Measurements from ENCODE around the gene SYNE3. TPM values are rescaled to one million over a fixed set of nuclear protein-coding genes. Genes with fewer than 3 reads are reported as not detected.
A peak's percentile ranks its signal among the peaks of the same experiment; 100 is the strongest.

Gene SYNE3
- total RNA-seq, 1 donor from 2014 or later = 105 TPM

DNA sequence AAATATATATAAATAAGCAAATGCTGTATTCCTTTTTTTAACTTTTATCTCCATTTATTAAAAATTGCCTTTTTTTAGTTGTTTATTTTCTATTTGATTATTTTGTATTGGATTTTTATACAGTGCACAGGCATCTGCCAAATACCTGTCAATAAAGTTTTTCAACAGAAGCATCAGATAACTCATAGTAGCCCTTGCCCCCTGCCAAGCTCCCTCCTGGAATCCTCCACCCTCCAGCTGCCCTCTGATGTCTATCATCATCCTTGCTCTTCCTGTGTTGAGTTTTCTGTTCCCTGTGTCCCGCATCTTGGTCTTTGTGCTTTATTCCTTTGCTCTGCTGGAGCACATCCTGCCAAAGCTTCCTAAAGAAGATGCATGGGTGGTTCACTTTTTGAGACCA, 35.0 kb upstream of the SYNE3 start:
- Mint-ChIP-seq H3K4me1 (ENCODE audit: unreplicated experiment) (peaks cover 23% of the 10 kb centered on the region), H3K36me3 (ENCODE audit: unreplicated experiment) (peaks cover 15% of the 10 kb centered on the region), H3K27ac (ENCODE audit: unreplicated experiment) (no peak overlapping the region), H3K9me3 (ENCODE audit: unreplicated experiment) (no peaks in the 10 kb centered on the region), H3K27me3 (ENCODE audit: unreplicated experiment) (no peaks in the 10 kb centered on the region), H3K4me3 (ENCODE audit: unreplicated experiment) (no peak overlapping the region)
- no peak for DNase-seq (ENCODE audit: extremely low spot score, unreplicated experiment)
- TF ChIP-seq, protein P1, sequence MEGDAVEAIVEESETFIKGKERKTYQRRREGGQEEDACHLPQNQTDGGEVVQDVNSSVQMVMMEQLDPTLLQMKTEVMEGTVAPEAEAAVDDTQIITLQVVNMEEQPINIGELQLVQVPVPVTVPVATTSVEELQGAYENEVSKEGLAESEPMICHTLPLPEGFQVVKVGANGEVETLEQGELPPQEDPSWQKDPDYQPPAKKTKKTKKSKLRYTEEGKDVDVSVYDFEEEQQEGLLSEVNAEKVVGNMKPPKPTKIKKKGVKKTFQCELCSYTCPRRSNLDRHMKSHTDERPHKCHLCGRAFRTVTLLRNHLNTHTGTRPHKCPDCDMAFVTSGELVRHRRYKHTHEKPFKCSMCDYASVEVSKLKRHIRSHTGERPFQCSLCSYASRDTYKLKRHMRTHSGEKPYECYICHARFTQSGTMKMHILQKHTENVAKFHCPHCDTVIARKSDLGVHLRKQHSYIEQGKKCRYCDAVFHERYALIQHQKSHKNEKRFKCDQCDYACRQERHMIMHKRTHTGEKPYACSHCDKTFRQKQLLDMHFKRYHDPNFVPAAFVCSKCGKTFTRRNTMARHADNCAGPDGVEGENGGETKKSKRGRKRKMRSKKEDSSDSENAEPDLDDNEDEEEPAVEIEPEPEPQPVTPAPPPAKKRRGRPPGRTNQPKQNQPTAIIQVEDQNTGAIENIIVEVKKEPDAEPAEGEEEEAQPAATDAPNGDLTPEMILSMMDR (IDR thresholded peaks at IDR 0.05) = no peak

DNA sequence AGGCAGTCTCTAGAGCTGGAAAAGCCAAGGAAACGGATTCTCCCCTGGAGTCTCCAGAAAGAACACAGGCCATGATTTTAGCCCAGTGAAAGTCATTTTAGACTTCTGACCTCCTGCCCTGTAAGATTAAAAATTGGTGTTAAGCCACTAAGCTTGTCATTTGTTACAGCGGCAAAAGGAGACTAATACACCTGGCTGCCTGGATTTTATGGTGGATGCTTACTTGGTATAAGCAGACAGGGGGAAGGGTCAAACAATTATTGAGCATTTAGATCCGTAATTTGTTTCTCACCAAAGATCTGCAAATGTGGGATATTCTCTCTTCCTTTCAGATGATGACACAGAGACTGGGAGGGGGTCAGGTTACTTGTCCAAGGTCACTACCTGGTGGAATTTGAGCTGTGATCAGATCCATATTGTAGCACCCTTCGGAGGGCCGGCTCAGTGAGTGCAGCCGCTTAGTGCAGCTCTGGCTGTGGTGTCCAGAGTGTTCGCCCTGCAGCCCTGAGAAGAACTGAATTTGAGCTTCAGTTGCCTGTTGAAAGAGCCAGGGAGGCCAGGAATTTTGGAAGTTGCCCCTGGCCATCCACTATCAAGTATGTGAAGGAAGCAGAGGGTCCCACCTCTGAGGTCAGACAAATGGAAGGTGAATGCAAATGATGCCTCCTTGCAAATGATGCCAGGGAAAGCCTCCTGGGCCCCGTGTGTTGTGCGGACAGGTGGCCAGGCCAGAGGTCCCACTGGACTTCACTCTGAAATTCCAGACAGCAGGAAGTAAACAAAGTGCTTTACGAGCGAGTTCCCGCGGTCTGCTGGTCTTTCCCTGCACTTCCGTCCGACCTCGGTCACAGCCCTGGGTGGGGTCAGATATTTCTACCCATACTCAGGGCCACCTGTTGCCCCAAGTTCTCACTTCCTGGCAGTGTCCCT, 33.5 kb upstream of the SYNE3 start:
- peaks cover 23% of the 10 kb centered on the region for H3K36me3 Mint-ChIP-seq (ENCODE audit: unreplicated experiment)
- no peaks in the 10 kb centered on the region for H3K9me3 Mint-ChIP-seq (ENCODE audit: unreplicated experiment)
- DNase-seq (ENCODE audit: extremely low spot score, unreplicated experiment) = no peak
- H3K4me3 Mint-ChIP-seq (ENCODE audit: unreplicated experiment) = no peak overlapping the region
- no peaks in the 10 kb centered on the region for H3K27me3 Mint-ChIP-seq (ENCODE audit: unreplicated experiment)
- TF ChIP-seq, protein P1 (IDR thresholded peaks at IDR 0.05) = no peak
- H3K4me1 Mint-ChIP-seq (ENCODE audit: unreplicated experiment) = peaks cover 38% of the 10 kb centered on the region
- no peak overlapping the region for H3K27ac Mint-ChIP-seq (ENCODE audit: unreplicated experiment)

DNA sequence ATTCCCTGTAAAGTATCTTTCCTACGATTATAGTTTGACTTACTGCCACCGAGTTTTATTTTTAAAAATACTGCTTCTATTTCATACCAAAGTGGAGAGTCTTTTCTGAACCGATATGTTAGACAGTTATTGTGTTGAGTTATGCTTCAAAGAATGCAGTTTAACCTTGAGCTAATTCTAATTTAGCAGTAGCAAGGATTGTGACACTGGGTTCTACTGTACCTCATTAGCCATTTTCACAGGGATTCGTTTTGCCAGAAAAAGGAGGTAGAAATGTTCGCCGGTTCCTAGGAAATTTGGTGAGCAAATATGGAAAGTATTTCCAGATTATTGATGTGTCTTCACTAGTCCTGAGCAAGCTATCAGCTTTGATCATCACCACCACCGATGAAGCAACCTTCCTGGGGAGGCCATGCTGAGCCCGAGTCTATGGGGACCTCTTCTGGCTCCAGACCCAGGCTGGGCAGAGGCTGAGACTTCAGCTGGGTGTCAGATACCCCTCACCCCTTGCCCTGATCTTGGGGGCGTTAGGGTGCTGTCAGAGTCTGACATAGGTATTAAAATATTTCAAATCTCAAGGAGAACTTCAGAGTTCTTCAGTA, 32.0 kb upstream of the SYNE3 start:
- Mint-ChIP-seq H3K27me3 (ENCODE audit: unreplicated experiment) (no peaks in the 10 kb centered on the region), H3K9me3 (ENCODE audit: unreplicated experiment) (no peaks in the 10 kb centered on the region), H3K36me3 (ENCODE audit: unreplicated experiment) (peaks cover 33% of the 10 kb centered on the region), H3K4me1 (ENCODE audit: unreplicated experiment) (peaks cover 45% of the 10 kb centered on the region), H3K4me3 (ENCODE audit: unreplicated experiment) (no peak overlapping the region), H3K27ac (ENCODE audit: unreplicated experiment) (peak overlapping the region; percentile 81)
- TF ChIP-seq, protein P1 (IDR thresholded peaks at IDR 0.05) = no peak
- no peak for DNase-seq (ENCODE audit: extremely low spot score, unreplicated experiment)

DNA sequence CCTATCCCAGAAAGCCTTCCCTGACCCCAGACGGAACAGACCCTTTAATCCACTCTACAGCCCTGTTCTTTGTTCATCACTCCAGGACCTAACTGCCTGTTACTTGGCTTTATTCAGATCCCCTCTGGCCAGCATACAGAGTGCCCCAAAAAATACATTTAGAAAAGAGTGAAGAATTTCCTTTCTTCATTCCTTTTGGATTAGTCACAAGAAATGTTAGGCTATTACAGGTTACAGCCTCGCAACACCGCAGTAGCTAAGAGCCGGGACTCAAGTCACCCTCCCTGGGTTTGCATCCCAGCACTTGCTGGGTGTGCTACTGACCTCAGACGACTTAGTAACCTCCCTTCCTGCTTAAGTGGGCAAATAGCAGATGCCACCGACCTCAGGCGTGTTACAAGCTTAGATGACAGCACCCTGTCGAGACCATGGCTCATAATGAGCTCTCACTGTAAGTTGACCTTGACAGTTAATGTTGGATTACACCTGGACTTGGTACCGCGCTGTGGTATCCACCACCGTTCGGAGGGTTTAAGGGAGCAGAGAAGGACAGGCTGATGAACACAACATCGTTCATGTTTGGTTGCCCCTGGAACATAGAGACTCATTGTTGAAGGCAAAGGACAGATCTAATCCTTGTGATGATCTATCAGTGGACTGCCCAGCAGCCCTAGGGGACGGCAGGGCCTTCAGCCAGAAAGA, 31.3 kb upstream of the SYNE3 start:
- H3K36me3 Mint-ChIP-seq (ENCODE audit: unreplicated experiment) = peaks cover 33% of the 10 kb centered on the region
- H3K9me3 Mint-ChIP-seq (ENCODE audit: unreplicated experiment) = no peaks in the 10 kb centered on the region
- H3K4me3 Mint-ChIP-seq (ENCODE audit: unreplicated experiment) = no peak overlapping the region
- peaks cover 45% of the 10 kb centered on the region for H3K4me1 Mint-ChIP-seq (ENCODE audit: unreplicated experiment)
- H3K27me3 Mint-ChIP-seq (ENCODE audit: unreplicated experiment) = no peaks in the 10 kb centered on the region
- TF ChIP-seq, protein P1 (IDR thresholded peaks at IDR 0.05) = no peak
- DNase-seq (ENCODE audit: extremely low spot score, unreplicated experiment) = no peak
- peak overlapping the region; percentile 81 for H3K27ac Mint-ChIP-seq (ENCODE audit: unreplicated experiment)

DNA sequence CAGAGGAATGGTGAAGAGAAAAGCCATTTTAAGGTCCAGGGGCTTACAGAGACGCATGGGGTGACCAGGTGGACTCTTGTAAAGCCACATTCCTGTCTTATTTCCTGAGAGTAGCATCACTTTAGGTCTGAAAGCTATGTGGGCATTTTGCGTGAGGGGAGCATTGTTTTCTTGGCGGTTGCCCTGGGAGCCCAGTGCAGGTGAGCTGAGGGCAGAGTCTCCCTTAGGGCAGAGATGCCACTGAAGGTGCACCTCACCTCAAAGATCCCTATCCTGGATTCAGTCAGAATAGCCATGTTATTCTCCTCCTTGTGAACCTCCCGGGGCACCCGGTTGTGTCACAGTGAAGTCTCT, 30.8 kb upstream of the SYNE3 start:
- Mint-ChIP-seq H3K4me3 (ENCODE audit: unreplicated experiment) (no peak overlapping the region), H3K27me3 (ENCODE audit: unreplicated experiment) (no peaks in the 10 kb centered on the region), H3K4me1 (ENCODE audit: unreplicated experiment) (peaks cover 45% of the 10 kb centered on the region), H3K9me3 (ENCODE audit: unreplicated experiment) (no peaks in the 10 kb centered on the region), H3K27ac (ENCODE audit: unreplicated experiment) (peak overlapping the region; percentile 81), H3K36me3 (ENCODE audit: unreplicated experiment) (peaks cover 33% of the 10 kb centered on the region)
- TF ChIP-seq, protein P1 (IDR thresholded peaks at IDR 0.05) = no peak
- no peak for DNase-seq (ENCODE audit: extremely low spot score, unreplicated experiment)

All from osteocyte (in vitro differentiated cells).